Activated CD8-positive, alpha-beta memory T cell treated with anti-CD3 and anti-CD28 coated beads, Interleukin-2, amount 50 U/mL, for 24 hours (primary cell): ENCODE measurements around the gene M1AP.

Experiments
- DNase-seq: peaks from one replicate; pipeline ENCODE4 v3.0.0-alpha.2; 2020; ENCODE audit errors: extremely low read depth

Gene M1AP

DNA sequence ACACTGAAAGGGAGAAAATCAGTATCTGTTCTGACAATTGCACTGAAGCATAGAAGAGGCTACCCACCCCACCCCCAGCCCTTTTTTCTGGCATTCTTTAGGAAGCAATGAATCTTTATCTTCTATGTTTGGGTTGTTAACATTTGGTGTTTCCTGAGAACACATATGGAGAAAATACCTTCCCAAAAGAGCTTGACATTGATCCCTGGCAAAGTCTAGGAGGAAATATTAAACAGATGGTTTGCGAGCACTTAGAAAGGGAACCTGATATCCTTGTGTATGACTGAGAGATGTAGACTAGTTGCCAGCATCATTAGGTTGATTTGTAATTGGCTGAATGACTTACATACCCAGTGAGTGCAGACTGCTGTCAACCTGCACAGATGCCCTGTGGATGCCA, 50.7 kb downstream of the M1AP start:
- no peak for DNase-seq

DNA sequence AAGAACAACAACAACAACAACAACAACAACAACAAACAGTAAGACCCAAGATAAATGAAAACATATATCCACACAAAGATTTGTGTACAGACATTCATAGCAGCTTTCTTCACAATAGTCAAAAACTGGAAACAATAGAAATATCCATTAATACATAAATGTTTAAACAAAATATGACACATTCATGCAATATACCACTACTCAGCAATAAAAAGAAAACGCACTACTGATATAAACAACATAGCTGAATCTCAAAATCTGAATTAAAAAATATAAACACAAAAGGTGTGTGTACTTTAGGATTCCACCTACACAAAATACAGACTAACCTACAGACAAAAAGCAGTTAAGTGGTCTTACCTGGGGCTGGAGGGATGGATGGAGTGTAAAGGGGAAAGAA, 51.5 kb downstream of the M1AP start:
- DNase-seq: no peak

DNA sequence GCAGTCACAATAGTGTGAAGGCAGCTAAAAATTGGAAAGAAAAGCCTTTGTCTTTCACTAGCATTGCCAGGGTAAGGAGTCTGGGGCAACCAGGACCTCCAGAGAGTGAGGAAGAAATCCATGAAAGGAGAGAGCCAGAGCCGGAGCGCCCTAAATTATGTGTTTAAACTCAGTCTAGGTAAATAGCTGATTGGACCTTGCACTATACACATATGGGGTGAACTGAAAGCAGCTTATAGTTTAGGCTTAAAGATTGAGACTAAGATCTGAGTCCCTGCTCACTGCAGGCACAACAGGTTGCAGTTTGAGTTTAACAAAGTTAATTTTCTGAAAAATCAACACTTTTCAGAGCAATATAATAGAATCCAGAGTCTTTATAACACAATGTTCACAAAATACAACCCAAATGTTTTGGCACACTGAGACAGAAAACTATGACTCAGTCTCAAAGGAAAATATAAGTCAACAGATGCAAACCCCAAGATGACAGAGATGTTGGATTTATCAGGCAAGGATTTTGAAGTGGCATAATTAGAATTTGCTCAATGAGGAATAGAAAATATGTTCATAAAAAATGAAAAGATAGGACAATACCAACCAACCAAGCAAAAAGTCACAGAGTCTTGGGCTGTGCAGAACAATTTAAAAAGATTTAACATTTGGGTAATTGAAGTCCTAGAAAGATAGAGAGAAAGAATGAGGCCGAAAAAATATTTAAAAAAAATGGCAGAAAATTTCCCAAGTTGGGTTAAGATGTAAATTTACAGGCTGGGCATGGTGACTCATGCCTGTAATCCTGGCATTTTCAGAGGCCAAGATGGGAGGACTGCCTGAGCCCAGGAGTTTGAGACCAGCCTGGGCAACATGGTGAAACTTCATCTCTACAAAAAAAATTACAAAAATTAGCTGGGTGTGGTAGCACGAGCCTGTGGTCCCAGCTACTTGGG, 54.0 kb downstream of the M1AP start:
- no peak for DNase-seq

DNA sequence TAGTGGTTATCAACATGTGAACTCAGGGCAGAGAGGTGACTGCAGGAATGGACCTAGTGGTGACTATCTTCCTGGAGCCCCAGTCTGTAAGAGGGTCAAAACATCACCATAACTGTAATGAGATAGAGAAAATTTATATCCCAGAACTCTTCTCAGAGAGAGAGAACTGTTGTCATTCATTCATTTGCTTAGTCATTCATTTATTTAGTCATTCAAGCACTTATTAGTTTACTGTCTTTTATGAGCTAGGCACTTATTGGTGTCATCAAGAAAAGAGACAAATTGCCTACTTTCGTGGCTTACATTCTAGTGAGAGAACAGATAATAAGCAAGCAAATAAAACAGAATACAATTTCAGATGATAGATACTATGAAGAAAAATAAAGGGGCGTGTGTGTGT, 59.5 kb downstream of the M1AP start:
- DNase-seq: no peak

DNA sequence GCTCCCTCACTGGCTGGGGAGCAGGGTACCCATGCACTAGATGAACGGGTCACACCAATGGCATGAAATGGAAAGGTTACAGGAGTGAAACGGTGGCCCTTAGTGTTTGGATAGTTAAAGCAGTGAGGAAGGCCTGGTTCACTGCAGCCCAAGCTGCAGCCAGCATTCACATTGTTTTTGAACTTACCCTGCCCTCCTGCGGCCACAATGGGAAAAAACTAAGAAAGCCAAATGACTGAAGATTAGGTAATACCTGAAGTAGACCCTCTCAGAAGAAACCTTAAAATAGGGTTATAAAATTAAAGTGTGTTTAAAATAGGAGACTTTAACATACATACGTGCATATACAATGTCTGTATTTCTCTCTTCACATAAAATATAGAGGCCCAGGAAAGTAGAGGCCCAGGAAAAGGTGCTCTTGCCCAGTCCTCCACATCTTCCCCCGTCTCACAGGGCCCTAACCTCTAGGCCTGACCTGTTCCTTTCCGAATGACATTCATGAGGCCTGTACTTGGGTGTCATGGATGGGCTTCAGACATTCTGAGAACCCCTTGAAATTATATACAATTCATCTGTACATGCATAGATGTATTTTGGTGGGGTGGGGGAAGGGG, 60.4 kb downstream of the M1AP start:
- DNase-seq: no peak

DNA sequence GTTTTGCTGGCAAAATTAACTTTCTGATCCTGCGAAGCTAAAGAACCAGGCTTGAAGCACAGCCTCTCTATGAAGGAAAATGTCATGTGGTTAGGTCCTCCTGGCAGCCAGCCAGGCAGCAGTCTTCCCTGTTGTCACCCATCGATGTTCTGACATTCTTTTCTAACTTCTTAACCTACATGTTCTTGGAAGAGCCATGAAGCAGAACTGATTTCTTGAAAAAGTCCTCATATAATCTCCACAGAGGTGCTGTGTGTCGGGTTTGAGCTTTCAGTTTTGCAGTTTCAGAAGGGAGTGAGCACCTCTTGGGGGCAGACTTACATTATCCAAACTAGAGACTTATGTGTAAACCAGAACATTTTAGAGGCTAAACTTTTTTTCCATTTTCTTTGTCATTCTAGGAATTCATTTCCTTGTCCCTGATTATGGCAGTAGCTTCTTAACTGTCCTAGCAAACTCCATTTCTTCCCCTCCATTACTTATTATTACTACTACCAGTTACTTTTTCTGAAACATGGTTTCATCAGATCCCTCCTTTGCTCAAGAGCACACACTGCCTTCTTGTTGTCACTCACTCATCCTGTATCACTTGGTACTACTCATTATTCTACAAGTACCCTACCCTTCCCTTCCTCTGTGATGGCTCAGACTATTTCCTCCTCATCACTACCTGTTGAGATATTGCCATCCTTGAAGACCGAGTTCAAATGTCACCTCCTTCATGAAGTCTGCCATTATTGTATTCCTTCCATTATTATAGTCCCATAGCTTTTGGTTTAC, 62.5 kb downstream of the M1AP start:
- no peak for DNase-seq

DNA sequence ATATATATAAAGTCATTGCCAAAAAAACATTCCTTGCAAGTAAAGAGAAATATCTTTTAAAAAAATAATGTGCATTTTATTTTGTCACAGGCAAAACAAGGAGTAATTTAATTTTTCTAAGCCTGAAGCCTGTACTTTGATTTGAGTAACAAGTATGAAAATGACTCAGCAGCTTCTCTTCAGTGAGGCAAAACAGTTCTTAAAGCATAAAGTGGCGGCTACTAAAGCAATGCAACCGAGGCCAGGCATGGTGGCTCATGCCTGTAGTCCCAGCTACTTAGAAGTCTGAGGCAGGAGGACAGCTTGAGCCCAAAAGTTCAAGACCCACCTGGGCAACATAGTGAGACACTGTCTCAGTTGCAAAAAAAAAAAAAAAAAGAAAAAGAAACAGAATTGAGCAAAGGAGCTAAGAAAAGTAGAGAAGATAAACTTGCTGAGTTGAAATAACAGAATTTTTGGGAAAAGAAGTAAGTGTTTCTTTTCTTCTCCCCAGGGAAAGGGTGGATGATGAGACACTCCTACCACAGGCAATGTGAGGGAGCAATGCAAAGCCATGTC, 64.0 kb downstream of the M1AP start:
- no peak for DNase-seq

DNA sequence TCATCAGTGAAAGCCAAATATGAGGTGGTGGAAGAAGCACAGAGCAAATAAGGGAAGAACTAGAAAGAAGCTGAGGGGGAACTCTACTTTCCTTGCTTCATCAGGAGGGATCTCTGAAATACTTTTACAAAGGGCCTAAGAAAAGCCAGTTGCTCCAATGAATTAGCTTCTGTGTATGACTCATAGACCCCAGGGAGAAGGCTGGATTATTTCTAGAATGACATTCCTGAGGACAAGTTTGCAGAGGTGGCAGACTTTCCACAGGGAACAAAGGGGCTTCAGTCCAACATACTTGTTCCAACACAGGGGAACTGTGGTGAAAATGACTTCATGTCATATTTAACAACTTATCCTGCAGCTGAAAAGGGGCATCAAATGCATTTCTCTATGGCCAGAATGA, 64.6 kb downstream of the M1AP start:
- no peak for DNase-seq

DNA sequence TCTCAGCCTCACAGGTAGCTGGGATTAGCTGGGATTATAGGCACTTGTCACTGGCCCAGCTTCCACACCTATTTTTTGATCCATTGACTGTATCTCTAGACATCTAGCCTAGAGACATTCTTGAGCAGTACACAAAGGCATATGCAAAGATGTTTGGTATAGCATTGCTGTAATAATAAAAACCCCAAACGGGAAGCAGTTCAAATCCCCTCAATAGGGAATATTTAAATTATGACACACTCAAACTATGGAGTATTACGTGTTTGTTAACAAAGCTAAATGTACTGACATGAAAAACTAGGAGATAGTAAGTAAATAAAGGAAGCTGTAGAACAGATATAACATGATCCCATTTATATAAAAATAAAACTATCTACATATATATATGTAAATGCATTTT, 65.9 kb downstream of the M1AP start:
- no peak for DNase-seq

DNA sequence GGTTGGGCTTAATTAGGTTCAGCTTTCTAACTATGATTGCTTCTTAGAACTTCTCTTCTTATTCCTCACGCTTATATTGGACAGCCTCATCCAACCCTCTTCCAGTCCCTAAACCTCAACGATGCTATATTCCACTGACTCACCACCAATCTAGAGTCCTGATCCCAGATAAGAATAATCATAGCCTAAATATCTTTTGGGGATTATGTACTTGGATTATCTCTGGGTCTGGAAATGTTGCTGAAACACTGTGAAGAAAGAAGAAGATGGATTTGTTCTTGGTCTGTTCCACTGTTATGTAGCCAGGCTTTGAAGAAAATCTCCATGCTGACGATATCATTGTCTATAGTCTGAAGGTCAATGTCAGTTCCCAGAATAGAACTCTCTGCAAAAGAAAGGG, 66.7 kb downstream of the M1AP start:
- no peak for DNase-seq

DNA sequence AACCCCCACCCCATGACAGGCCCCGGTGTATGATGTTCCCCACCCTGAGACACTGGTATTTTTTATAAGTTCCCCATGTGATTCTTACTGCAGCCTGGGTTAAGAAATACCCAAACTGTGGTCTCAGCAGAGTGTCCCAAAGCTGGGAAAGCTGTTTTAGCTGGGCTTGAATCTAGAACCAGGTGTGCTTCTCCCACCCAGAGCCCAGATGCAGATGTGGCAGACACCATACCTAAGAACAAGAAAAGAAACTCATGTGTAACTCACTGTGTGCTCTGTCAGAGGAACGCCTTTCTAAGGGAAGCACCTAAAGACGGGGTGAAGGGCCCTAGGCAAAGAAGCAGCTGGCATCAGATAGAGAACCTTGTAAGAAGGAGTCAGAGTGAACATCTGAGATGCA, 69.7 kb downstream of the M1AP start:
- no peak for DNase-seq

DNA sequence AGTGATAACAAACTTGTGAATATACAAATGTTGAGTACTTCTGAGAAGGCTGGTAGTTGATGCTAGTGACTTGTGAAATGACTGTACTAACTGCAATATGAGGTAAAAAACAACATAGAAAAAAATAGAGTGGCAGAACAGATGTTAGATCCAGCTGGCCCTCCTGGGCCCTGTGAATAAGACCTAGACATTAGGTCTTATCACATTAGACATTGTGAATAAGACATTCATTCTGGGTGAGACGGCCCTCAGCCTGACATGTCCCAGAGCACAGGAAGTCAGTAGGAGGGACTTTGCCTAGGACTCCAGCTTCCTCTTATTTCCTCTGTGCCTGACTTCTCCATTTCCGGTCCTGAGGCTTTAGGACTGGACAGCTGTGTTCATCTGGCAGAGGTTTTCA, 70.7 kb downstream of the M1AP start:
- DNase-seq: no peak

DNA sequence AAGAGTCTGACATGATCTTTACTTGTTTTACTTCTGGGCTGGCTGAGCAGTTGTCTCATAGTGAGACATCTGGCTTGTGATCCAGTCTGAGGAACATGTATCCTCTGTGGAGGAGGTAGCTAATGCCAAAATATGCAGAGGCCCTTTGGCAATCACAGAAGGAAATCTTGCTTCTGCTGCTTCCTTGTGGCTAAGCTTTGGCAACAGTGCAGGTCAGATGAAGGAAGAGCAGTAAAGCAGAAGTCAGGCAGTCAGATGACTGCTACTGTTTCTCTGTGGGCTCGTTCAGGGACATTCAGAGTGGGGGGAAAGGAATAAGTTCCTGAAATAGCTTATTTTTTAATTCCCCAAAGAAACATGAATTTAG, 71.3 kb downstream of the M1AP start:
- no peak for DNase-seq

DNA sequence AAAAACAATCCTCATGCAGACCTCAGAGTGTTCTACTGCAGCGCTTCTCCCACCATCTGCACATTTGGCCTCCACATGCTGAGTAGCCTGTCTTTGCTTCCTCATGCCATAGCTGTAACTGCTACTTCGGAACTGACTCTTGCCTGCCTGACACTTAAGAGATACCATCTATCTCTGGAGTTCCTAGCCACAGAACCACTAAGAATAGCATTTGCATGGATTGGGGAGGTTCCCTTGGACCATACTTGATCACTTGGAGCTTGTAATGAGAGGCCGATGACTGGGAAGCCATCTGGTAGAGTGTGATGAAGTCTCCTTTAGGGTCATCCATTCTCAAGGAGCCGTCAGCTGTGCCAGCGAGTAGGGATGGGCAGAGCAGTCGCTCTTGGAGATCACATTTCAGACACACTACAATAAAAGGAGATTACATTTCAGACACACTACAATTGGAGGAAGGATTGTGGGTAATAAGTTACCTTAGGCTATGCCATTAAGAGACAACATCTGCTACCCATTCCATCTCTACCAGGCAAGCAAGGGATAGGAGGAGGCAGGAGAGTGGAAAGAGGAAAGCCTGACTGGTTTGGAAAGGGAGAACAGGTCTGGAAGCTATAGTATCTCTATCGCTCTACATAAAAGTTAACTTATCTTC, 71.8 kb downstream of the M1AP start:
- DNase-seq: no peak

DNA sequence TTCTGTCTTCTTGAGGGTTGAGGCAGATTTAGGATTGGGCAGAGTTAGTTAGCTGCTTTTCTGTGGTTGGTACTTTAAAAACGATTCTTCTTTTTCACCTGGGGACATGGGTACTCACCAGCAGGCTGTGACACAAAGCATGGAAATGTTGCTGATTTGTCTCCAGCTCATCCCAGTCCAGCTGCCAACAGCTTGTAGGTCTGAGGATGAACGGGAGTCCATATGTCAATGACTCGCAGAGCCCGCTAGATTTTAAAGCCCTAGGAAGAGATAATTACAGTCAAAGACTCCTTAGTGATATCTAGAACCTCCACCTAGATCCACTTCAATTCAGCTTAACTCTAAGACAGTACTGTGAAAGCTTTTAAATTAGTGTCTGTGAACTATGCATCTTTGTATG, 72.8 kb downstream of the M1AP start:
- no peak for DNase-seq

DNA sequence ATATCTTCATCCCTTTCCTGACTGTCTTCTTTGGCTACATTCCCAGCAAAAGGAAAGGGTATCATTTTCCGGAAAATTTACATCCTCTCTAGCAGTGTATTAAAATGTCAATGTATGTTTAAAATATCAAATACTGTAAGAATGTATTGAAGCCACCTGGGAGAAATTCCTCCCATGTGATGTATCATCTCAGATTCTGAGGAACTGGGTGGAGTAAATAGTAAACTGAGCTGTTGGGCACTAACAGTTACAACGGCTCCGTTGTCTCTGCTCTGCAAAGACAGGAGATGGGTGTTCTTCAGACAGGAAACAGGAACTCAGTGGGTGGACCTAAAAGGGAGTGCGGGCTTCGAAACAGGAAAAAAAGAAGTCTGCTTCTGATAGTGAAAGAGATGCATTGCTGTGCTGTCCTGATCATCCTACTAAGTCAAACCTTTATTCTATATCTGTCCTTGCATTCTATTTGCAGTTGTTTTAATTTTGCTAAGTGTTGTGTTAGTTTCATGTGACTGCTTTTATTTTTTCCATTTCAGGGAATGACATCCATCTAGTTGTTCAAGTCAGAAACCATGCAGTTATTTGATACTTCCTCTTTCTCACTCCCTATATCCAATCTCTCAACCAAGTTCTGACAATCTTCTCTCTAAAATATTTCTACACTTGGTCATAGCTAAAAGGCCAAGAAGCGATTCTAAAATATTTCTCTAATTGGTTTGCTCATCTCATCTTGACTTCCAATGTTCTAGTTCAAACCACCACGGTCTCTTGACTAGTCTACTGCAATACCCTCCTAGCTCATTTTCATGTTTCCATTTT, 74.2 kb downstream of the M1AP start:
- no peak for DNase-seq

DNA sequence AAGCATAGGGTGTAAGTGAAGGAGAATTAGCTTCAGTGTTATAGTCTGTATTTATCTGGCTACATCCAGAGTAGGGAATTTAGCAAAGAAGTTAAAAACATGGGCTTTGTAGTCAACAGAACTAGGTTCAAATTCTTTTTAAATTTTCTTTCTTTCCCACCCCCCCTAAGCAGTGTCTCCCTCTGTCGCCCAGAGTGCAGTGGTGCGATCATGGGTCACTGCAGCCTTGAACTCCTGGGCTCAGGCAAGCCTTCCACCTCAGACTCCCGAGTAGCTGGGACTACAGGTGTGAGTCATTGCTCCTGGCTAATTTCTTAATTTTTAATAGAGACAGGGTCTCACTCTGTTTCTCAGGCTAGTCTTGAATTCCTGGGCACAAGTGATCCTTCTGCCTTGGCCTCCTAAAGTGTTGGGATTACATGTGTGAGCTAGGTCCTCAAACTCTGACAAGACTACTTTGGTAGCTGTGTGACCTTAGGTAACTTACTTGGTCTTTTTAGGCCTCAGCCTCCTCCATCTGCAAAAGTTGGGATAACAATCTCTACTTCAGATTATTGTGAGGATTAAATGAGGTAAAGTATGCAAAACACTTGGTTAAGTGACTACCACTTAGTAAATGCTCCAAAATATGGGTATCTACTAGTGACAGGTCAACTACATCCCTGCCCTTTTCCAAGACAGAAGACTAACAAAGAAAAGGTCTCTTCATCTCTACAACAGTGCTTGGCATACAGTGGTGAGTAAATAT, 75.8 kb downstream of the M1AP start:
- no peak for DNase-seq

DNA sequence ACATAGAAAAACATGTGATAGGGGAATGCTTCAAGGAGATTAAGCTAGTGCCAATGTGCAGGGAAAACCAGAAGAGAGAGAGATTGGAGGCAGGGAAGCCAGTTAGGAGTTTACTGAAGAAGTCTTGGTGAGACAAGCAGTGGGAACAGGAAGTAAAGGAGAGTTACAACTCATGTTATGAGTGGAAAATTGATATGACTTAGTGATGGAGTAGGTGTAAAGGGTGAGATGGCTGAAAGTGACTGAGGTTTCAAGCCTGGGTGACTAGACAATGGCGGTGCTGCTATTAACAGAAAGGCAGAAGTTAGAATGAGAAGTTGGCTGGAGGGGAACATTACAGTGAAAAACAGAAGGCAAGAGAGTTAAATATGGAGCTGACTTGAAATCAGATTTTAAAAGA, 77.1 kb downstream of the M1AP start:
- DNase-seq: no peak

DNA sequence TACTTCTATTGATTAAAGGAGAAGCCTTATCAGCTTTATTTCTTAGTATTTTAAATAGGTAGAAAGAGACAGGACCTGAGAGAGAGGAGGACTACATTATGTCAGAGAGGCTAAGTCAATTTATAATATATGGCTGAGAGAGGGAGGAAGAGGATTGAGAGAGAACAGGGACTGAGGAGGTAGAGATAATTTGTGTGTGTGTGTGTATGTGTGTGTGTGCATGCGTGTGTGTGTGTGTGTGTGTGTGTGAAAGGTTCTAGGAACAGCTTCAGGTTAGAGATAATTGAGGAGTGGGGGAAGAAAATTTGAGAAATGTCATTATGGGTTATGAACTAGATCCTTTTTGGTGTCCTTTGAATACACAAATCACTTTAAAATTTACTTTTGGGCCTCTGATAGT, 78.4 kb downstream of the M1AP start:
- DNase-seq: no peak

DNA sequence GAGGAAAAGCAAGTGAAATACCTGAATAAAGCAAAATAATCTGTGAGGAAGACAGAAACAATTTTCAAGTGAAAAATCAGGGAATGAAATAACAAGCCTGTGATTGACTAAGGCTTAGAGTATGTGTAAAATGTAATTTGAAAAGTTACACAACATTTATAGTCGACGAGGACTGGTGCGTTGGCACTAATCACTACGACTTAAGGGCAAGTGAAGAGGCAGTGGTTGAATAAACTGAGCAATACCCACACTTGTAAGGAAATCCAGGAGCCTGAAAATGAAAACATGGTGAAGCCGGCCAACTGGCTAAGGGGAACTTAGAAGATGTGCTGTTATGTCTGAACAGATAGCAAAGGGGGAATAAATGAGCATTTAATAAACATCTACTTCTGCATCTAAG, 80.2 kb downstream of the M1AP start:
- no peak for DNase-seq

DNA sequence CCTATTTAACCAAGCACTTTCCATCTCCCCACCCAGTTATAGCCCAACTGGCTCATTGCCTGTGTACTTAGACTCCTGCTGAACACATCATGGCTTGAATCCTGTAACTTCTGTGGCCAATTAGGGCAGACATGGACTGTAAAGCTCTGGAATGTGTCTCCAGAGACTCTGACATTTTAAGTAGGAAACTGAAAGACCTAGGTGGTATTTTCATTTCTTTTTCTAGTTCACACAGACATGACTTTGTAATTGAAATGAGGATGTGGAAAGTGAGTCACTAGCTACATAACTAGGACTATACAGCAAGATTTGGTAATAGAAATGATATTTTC, 81.4 kb downstream of the M1AP start:
- no peak for DNase-seq
